Activated gamma-delta T cell treated with Interleukin-2 at 50 U/mL for 16 hours (primary cell): ENCODE results near the gene TRMU.
A peak's percentile ranks its signal among the peaks of the same experiment; 100 is the strongest.

Experiments used
- DNase-seq: peaks from one replicate; pipeline ENCODE4 v3.0.0-alpha.2; 2020

The TRMU gene

DNA sequence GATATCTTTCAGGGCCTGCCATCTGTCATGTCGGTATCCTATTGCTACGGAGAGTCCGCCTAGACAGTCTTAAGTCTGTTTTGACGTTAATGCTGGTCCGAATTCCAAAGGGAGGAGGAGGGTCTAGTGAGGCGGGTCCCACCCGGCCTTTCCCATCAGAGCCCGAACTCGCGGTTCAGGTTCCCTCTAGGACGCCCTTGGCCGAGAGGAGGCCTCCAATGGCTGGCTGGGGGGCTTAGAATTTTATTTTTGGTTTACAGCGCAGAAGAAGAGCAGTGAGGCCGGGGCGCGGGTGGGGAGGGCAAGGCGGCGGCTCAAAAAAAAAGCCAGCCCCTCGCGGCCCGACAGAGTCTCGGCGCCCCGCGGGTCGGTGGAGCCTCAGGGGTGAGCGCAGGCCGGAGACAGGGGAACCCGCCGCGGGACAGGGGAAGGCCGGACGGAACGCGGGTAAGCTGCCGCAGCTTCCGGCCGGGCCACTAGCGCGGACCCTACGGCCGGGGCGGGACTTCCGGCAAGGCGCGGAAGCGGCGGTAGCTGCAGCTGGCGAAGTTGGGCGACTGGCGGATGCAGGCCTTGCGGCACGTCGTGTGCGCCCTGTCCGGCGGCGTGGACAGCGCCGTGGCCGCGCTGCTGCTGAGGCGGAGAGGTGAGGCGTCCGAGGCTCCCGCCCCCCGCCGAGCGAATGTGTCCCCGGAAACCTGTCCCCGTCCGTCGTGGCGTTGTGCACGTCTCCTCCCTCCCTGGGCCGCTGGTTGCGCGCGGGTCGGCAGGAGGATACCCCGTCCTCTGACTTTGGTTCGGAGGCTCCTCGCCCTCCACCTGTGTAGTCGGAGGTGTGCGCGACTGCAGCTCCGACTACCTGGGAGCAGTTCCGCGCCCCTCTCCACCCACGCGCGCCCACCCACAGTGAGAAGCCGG lies at the start of gene TRMU:
Gene TRMU (plus strand): TSS at position 514 of the 918 bp plus-strand sequence. CDS start 51 bp downstream, at position 565.
- DNase-seq, result peak; percentile 71

DNA sequence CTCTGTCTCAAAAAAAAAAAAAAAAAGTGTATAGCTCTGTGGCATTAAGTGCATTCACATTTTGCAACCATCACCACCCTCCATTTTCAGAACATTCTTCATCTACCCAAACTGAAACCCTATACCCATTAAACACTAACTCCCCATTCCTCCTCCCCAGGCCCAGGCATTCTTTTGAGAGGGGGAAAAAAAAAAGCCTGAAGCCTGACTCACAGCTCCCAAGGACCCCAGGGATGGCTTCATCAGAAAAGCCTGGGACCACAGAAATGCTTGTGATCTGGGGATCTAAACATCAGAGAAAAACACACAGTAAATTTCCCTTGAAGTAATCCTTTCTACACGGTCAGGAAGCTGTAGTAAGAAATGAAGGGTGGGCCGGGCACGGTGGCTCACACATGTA lies 49.5 kb upstream of the TRMU start:
- no peak for DNase-seq

DNA sequence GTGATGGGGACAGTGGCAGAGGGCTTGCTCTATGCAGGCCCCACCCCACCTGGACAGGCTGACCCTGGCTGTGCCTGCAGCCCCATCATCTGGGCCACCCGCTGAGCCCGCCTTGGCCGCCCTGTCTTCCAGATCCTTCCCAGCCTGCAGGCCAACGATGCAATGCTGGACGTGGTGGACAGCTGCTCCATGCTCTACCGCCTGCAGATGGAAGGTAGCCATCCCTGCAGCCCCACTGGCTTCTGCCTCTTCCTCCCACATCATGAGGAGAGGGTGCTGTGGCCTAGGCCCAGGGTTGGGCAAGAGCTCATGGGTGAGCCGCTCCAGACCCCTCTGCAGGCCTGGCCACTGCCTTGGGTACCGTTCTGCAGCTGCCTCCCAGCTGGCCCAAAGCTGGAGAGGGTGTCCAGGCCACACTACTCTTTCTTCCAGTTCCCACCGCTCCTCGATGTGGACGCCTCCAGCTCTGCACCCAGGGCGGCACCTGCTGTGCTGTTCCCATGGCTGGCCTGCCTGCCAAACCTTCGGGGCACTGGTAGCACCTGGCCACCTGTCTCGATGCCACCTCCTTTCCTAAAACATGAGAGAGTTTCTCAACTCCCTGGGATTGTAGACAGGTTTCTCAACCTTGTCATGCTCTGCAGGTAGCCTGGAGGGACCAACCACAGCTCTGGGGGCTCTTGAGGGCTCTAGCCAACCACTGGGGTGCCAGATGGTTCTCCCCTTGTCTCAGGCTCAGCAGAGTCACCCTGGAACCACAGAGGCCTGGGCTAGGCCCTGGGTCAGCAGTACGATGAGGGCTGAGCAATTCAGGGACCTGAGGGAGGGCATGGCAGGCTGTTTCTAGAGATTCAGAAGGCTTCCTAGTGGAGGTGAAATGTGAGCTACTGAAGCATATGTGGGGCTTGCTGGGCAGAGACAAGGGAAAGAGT lies 48.3 kb upstream of the TRMU start:
- DNase-seq, result no peak

DNA sequence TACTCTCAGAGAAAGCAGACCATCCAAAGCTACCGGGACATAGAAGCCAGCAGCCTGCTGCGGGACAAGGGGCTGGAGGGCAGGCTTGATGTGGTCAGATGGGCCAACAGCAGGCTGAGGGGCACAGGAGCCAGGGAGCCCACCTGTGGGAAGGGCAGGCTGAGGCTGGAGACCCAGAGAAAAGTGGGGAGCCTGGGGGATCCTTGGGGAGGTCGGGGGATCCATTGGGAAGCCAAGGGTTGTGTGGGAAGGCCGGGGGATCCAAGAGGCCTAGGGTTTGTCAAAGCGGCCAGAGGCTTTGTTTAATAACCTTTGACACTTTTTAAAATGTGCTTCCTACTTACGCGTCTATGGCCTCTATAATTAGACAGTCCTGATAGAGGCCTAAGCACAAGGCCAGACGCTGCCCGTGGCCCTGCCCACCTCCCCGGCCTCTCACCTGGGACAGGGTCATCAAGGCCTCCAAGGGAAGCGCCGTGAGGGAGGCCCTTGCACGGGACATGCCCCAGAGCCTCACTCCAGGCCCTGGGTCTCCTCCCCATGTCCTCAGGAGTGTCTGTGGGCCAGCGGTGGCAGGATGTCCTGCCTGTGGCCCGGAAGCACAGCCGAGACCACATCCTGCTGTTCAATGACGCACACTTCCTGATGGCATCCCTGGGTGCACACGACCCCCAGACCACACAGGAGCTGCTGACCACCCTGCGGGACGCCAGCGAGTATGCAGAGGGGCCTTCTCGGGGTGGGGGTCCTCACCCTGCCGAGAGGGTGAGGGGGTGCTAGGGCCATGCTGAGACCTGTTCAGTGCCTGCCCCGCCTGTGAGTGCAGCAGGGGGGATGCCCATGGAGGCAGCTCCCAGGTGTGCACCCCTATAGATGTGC lies 47.4 kb upstream of the TRMU start:
- DNase-seq, result peak; percentile 39

DNA sequence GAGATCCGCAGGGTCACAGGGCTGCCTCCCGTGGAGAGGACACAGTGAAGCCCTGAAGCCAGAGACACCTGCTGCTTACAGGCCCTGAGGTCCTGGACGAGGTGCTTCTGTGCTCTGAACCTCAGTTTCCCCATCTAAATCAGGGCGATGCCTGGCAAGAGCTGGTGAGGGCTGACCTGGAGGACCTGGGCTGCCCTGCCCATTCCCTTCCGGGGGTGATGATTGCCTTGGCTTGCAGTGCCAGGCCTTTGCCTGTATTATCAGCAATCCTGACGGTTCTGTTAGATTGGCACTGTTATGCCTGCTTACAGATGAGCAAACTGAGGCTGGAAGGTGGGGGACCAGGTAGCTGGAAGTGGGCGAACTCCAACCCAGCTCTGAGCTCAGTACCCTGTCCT lies 46.7 kb upstream of the TRMU start:
- no peak for DNase-seq

- no peak for DNase-seq
Measured at GRCh38 chr22:46289244-46289891, 46.1 kb upstream of the TRMU start.

DNA sequence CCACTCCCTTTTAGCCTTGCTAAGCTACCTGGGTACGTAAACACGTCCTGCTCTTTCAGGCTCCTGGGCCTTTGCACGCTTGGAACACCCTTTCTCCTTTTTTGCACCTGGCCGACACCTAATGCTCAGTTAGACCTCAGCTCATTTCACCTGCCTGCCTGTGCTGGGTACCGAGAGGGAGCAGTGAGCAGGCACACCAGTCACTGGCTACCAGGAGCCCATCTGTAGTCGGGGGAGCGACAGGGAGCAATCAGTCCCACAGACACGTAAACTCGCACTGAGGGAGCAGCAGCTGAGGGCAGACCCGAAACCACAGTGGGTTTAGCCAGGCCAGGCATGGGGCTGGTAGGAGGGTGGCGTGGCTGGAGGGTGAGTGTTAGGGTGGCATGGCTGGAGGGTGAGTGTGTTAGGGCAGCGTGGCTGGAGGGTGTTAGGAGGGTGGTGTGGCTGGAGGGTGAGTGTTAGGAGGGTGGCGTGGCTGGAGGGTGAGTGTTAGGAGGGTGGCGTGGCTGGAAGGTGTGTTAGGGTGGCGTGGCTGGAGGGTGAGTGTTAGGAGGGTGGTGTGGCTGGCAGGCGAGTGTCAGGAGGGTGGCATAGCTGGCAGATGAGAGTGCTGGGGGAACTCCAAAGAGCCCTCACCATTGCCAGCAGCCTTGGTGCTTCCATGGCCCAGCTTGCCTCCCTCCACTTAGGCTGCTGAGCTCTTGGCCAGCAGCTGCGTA lies 45.2 kb upstream of the TRMU start:
- no peak for DNase-seq

- no peak for DNase-seq
Measured at GRCh38 chr22:46290843-46291785, 44.4 kb upstream of the TRMU start.

GRCh38 chr22:46292173-46292572 lies 43.3 kb upstream of the TRMU start:
- DNase-seq, result no peak

- no peak for DNase-seq
Measured at GRCh38 chr22:46292732-46293131, 42.8 kb upstream of the TRMU start.

GRCh38 chr22:46293577-46294260 lies 41.8 kb upstream of the TRMU start:
- peak; percentile 18 for DNase-seq

DNA sequence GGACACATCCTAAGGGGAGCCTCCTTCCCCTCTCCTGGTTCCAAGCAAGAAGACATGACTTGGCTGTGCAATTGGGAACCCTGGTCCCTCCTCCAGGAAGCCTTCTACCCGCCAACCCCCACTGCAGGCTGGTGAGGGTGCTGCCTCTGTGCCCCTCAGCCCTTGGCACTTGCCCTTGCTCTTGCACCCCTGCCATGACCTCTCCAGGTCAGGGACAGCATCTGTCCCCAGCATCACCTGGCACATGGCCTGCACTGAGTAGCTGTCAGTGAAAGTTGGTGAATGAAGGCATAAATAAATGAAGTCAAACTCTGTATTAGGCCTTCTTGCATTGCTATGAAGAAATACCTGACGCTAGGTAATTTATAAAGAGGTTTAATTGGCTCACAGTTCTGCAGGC lies 40.7 kb upstream of the TRMU start:
- DNase-seq, result no peak

DNA sequence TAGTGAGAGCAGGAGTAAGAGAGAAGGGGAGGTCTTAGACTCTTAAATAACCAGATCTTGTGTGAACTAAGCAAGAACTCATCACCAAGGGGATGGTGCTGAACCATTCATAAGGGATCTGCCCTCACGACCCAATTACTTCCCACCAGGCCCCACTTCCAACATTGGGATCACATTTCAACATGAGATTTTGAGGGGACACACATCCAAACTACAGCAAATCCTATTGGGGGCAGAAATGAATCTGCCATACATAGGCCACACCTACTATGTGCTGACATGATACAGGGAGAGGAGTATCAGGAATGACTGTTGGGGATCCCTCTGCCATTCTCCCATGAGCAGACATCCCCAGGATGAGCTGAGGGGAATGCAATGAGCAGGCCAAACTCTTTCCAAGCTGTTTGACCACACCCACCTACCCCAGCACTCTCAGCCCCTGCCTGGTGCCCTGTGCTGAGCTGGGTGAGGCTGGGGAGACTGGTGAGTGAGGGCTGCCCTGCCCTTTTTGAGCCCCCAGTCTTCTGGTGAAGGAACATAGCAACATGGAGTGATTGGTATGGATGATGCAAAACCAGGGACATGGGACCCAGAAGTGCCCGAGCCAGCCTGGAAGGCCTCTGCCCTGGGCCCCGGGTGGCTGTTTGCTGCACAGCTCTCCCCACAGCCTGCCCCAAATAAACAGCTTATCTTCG lies 40.1 kb upstream of the TRMU start:
- no peak for DNase-seq

- DNase-seq, result peak; percentile 96
Measured at GRCh38 chr22:46296257-46297150, 39.0 kb upstream of the TRMU start, which contains the start of gene GTSE1. Gene GTSE1 (plus strand): TSS chr22:46296870. CDS start chr22:46297401, 531 bp downstream.

- DNase-seq, result no peak
Measured at GRCh38 chr22:46297151-46297812, 38.2 kb upstream of the TRMU start.

GRCh38 chr22:46299101-46299500 lies 36.4 kb upstream of the TRMU start:
- no peak for DNase-seq

DNA sequence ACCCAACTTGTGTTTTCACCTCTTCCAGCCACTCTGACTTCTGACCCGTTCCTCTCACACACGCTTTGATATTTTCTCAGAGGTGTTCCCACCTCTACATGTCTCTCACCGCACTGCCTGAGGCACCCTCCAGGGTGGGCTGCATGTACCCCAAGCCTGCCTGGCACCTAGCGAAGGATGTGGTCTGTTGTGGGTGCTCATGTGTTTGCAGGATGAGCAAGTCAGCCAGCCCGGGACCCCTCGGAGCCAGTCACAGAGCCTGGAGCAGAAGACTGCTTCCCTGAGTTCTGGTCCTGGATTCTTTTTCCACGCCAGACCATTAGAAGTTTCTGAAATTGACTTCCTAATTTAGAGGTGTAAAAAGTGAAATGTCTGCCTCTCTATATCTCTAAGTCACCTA lies 35.0 kb upstream of the TRMU start:
- no peak for DNase-seq
